ENCODE results near the gene R3HDM2.

Gene R3HDM2

GRCh38 chr12:57213058-57213715 lies 217.7 kb downstream of the R3HDM2 start:
- TF ChIP-seq CTCF (IDR thresholded peaks at IDR 0.05; ENCODE audit: control insufficient read depth, insufficient read depth, low read depth, low read length, missing control alignments) = peak; percentile 94
- no peak overlapping the region for H3K4me3 ChIP-seq (ENCODE audit: control insufficient read depth, low read depth, low read length)
- peak; percentile 64 for DNase-seq (ENCODE audit: low read depth)

GRCh38 chr12:57212701-57213057 lies 218.2 kb downstream of the R3HDM2 start:
- TF ChIP-seq CTCF (IDR thresholded peaks at IDR 0.05; ENCODE audit: control insufficient read depth, insufficient read depth, low read depth, low read length, missing control alignments) = no peak
- H3K4me3 ChIP-seq (ENCODE audit: control insufficient read depth, low read depth, low read length) = no peak overlapping the region
- no peak for DNase-seq (ENCODE audit: low read depth)

- peak; percentile 18 for TF ChIP-seq CTCF (IDR thresholded peaks at IDR 0.05; ENCODE audit: control insufficient read depth, insufficient read depth, low read depth, low read length, missing control alignments)
- no peak overlapping the region for H3K4me3 ChIP-seq (ENCODE audit: control insufficient read depth, low read depth, low read length)
- no peak for DNase-seq (ENCODE audit: low read depth)
These were observed 218.8 kb downstream of the R3HDM2 start for GRCh38 chr12:57211791-57212700.

- no peak for DNase-seq (ENCODE audit: low read depth)
- no peak overlapping the region for H3K4me3 ChIP-seq (ENCODE audit: control insufficient read depth, low read depth, low read length)
- TF ChIP-seq CTCF (IDR thresholded peaks at IDR 0.05; ENCODE audit: control insufficient read depth, insufficient read depth, low read depth, low read length, missing control alignments) = no peak
These were observed 219.7 kb downstream of the R3HDM2 start for GRCh38 chr12:57210926-57211692.

- DNase-seq (ENCODE audit: low read depth) = no peak
- no peak for TF ChIP-seq CTCF (IDR thresholded peaks at IDR 0.05; ENCODE audit: control insufficient read depth, insufficient read depth, low read depth, low read length, missing control alignments)
- H3K4me3 ChIP-seq (ENCODE audit: control insufficient read depth, low read depth, low read length) = no peak overlapping the region
These were observed 220.4 kb downstream of the R3HDM2 start for GRCh38 chr12:57210461-57210860.

- no peak for TF ChIP-seq CTCF (IDR thresholded peaks at IDR 0.05; ENCODE audit: control insufficient read depth, insufficient read depth, low read depth, low read length, missing control alignments)
- DNase-seq (ENCODE audit: low read depth) = no peak
- no peak overlapping the region for H3K4me3 ChIP-seq (ENCODE audit: control insufficient read depth, low read depth, low read length)
These were observed 220.9 kb downstream of the R3HDM2 start for GRCh38 chr12:57209916-57210315.
